GM21528 (cell line): ENCODE data around the gene ZMIZ1.

ENCODE experiments used
- ATAC-seq: cut with Tn5 transposase; IDR thresholded peaks from one replicate; pipeline ENCODE4 v1.9.1; 2021; ENCODE audit warnings: mild to moderate bottlenecking, moderate library complexity; ENCODE audit not compliant: unreplicated experiment, low FRiP score

Gene ZMIZ1

DNA sequence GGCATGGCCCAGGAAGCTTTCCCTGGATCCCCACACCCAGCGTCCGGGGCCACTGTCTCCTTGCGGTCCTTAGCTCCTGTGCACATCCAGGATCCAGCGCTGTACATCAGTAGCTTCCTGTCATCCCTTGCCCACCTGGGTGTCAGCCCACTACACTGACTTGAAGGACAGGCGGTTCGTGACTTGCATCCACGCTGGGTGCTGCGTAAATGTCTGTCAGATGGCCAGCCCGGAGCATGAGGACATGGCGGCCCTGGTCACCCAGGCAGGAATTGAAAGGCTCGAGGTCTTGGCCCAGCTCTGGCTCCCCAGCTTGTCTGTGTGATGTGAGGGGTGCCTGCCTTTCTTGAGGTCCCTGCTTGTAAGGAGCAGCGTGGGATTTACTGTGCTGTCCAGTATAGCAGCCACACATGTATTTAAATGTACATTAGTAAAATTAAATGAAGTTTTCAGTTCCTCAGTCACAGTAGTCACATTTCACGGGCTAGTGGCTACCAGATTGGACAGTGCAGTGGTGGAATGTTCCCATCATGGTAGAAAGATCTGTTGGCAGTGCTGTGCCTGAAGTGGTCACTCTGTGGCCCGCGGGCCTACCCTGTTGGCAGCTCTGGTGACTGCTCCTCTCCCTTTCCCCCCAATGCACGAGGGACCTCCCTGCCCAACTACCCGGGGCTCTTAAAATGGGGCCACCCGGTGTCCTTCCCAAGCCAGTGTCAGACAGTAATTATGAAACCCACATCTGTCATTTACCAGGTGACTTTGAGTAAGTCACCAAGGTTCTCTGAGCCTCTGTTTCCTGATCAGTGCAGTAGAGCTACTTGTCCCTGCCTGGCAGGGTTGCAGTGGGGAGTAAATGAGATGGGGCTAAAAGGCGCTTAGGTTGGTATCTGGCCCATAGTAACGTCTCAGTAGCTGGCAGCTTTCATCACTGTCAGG lies 180.7 kb downstream of the ZMIZ1 start:
- peak; percentile 69 for ATAC-seq

DNA sequence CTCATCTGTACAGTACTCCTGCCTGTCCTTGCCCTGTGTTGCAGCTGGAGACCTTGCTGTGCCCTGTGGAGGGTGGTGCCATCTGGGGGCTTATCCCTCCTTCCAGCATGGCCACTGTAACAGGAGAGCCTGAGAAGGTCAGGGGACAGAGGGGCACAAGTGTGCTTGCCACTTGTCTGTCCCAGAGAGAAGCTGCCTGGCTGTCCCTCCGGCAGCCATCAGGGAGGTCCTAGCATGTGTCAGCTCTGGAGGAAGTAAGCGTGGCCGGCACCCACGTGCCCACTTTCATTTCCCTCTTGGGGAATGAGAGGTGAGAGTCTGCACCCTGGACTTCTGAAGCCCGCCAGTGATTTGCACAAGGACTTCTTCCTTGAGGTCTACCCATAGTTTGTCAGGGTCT lies 181.5 kb downstream of the ZMIZ1 start:
- ATAC-seq, result peak; percentile 24

- ATAC-seq, result no peak
Measured at GRCh38 chr10:79252450-79252849, 183.7 kb downstream of the ZMIZ1 start.

DNA sequence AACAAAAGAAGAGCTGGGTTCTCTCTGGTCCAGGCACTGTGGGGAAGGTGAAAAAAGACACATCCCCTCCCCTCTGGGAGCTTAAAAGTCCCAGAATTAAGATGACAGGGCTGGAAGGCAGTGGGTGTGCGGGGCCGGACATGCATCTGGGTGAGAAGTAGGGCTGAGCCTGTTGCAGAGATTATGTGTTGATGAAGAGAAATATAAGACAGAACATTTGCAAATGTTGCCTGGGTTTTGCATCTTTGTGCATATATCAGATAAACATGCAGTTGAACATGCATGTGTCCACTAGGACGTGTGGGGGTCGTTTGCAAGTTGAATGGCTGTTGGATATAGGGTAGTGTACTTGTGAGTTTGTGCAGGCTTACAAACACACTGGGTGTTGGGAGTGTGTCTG lies 184.2 kb downstream of the ZMIZ1 start:
- ATAC-seq, result no peak

- no peak for ATAC-seq
Measured at GRCh38 chr10:79253704-79254103, 184.9 kb downstream of the ZMIZ1 start.

DNA sequence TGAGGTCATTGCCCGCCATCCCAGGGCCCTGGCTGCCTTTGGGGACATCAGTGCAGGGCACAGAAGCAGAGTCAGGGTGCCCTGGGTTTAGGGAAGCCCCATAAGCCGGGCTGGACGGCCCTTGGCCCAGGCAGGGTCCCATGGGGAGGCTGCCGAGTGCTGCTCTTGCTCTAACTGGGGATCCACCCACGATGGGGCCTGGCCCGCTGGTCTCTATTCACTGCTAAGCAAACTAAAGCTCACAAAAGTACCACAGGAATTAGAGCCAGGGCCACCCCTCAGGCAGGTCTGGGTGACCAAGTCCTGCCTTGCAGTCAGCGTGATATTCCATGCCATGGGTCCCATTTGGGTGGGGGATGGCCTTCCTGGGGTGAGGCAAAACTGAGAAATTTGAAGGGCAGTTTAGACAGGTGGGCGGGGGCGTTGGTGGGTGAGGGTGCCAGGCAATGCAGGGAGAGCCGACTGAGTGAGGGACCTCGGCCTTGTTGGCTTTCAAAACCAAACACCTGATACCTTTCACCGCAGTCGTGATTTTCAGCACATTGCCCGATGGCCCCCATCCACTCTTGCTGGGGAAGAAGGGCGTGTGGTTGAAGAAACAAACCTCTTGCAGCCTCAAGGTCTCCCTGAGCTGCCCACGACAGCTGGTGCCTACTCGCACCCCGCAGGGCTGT lies 185.7 kb downstream of the ZMIZ1 start:
- ATAC-seq, result no peak

- ATAC-seq, result no peak
Measured at GRCh38 chr10:79255007-79255507, 186.3 kb downstream of the ZMIZ1 start.

DNA sequence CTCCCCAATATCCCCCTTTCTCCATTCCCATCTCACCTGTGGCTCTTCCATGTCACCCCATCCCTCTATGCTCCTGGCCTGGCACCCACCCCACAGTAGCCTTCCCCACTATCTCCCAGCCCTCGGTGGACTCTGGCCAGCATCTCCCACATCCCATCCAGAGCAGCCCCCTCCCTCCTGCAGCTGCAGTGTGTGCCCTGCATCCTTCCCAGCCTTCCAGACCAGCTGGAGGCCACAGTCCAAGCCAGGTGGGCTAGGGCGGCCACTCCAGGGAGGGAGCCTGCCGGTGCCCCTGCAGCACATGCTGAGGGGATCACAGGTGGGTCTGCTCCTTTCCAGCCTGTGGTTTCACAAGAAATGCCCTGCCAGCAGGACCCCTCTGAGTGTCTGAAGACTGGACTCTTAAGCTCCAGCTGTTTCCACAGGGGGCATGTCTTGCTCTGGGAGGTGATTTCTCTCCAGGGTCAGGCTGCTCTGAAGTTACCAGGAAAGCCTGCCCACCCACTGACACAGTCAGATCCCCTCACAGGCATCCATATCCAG lies 187.6 kb downstream of the ZMIZ1 start:
- ATAC-seq, result no peak

DNA sequence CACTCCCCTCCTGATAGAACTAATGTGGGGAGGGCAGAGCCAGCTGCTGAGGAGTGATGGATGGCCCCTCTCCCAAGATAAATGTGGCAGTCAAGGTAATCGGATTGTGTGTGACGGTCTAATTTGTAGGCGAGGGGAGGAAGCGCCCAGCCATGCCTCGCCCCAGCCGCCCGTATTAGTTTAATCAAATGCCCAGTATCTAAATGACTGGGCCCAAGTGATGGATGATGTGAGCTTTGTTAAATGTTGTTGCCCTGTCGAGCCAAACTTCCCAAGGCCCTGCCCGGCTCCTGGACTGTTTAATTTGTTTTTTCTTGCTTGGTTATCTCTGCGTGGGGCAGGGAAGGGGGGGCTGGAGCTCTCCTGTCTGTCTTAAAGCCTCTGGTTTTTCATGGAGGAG lies 190.1 kb downstream of the ZMIZ1 start:
- no peak for ATAC-seq

GRCh38 chr10:79259834-79260233 lies 191.1 kb downstream of the ZMIZ1 start:
- ATAC-seq, result no peak

DNA sequence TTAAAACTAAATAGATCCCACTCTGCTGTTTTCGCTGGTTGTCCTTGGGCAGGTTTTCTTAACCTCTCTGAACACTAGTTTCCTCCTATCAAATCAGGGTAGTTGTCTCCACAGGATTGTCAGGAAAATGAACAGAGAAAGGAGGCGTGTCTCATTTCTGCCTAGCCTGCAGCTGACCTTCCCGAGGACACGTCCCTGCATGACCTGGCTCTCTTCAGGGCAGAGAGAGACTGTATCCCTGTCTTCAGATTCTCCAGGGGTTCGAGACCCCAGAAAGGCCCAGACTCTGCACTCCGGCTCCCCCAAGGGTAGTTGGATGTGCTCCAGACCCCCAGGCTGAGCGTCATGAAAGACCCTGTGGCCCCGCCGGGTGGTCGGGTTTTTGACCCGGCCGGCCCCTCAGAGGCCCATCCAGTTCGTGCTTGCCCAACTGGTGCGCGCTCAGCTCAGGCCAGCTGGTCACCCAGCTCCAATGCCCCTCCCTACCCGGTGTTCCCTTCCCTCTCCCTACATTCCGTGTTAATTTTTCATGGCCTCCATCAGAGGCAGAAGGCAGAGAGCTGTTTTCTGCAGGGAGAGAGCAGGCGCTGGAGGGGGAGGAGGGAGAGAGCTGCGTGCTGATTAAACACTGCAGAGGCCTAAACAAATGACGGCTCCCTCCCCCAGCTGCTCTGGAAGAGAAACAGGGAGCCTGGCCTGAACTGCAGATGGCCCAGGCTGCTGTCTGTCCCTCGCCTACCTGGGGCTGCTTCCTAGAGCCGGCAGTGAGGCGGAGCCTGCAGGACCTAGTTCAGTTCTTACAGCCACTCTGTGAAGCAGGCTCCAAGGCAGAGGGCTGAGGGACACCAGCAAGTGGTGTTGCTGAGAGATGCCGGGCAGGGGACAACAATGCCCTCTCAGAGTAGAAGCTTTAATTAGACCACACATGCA lies 192.3 kb downstream of the ZMIZ1 start:
- no peak for ATAC-seq

DNA sequence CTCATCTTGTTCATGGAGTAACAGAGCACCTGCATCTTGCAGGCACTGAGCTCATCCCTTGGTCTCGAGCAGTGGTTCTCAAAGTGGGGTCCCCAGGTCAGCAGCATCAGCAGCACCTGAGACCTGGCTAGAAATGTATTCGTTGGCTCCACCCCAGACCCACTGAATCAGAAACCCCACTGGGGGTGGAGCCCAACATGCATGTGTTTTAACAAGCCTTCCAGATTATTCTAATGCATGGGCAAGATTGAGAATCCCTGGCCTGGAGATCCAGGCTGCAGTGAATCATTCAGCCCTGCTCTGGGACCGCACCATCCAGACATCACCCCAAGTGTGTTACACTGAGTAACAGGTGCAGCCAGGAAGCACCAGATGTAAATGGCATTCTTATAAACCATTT lies 193.4 kb downstream of the ZMIZ1 start:
- no peak for ATAC-seq

DNA sequence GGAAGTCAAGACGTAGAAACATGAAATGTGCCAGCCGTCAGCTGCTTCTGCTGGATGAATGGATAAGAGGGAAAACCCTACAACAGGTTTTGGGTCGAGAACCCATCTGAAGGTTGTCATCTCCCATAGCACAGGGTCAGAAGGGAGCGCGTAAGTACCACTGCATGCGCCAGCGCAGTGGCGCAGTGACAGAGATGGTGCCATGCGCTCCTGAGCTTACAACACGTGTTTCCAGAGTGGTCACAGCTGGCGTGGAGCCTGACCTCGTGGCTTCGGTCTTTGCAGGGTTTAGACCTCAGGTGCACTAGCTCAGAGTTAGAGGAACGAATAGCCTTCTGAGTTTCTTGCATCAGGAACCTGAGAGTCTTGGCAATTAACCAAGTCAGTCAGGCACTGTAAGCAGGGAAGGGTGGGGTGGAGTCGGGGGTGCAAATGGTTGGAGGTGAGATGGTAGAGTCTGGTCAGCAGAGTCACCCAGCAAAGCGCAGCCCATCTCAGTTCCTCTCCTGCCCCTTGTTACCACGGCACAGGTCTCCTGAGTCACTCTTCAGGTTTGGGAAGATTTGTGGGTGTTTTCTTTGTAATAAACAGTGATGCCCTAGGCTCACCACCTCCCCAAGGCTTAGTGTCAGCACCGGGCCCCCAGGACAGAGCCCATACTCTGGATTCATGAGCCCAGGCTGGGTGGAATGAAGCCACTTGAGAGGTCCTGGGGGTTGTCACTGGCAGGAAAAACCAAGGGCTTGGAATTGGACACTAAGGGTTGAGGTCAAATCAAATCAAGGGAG lies 194.4 kb downstream of the ZMIZ1 start:
- ATAC-seq, result no peak

DNA sequence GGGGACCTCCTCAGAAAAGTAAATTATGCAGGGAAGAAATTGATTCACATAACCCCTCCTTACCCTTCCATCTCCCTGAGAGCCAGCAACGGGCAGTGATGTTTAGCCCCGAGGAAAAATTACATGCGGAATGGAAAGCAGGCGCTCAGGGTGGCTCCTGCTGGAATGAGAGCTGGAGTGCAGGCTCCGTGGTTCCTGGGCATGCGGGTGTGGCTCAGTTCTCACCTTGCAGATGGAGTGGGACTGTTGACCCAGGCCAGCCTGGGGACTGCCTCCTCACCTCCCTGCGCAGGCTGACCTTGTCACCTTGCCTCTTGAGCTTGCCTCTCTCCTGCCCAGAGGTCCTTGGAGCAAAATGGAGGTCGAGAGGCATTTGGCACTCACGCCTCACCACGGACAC lies 195.2 kb downstream of the ZMIZ1 start:
- no peak for ATAC-seq

- no peak for ATAC-seq
Measured at GRCh38 chr10:79264942-79265341, 196.2 kb downstream of the ZMIZ1 start.

- ATAC-seq, result peak; percentile 36
Measured at GRCh38 chr10:79266084-79266483, 197.3 kb downstream of the ZMIZ1 start.

DNA sequence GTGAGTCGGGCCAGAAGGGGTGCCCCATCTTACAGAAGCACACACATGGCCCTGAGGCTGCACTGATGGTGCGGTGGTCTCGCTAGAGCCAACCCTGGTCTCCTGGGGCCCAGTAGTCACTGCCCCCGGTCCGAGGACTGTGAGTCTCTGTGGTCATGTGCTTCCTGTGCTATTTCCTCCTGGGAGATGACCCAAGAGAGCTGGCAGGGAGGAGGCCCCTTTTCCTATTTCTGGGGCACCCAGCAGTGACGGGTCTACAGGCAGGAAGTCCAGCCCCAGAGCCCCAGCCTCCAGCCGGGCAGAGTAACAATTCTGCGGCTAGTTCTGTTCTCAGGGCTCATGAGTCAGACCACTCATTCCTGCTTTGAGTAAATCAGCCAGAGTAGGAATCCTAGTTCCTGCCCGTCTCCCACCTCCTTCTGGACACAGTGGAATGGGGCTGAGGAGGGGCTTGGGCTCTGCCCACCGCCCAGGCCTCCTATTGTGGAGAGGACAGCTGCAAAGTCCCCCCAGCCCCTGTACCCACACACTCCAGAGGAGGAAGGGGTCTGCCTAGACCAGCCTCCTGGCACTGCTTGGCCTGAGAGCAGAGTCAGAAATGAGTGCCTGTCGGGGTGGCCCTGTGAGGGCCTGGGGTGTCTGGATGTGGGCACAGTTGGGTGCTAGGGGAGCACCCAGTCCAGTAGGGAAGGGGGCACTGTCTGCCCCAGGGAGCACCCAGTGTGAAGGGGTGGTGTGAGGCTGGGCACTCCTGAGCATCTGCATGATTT lies 198.0 kb downstream of the ZMIZ1 start:
- ATAC-seq, result peak; percentile 80

DNA sequence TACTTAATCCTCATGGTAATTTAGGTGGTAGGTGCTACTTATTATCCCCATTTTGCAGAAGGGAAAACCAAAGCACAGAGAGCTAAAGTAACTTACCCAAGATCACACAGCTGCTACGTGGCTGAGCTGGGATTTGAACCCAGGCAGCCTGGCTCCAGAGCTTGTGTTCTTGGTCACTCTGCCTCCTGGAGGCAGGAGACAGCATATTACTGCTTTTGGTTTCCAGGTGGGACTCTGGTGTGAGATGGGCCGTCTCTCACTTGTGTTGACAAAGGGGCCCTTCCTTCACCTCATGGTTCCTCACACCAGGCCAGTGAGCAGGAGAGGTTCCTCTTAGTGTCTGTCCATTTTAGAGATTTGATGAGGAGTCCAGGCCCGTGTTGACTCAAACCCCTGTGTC lies 198.7 kb downstream of the ZMIZ1 start:
- no peak for ATAC-seq

DNA sequence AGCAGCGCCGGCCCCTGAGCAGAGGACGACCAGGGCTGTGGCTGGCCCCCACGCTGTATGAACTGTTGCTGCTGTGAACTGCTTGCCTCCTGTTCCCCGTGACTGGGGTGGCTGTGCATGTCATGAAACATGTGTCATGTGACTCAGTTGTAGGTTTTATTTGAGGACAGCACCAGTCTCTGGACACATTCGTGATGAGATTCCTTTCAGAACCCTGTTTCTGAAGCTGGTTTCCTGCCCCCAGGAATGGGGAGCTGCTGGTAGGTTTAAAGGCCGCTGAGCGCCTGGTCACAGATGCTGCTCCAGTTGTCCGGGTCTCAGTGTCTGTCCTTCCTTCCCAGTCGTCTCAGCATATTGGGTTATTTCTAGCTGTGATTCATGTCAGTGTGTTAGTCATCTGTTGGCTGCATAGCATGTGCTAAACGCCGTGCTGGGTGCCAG lies 199.4 kb downstream of the ZMIZ1 start:
- no peak for ATAC-seq
